ENCODE data around the gene HFE. TPM values are rescaled to one million over a fixed set of nuclear protein-coding genes. Genes with fewer than 3 reads are reported as not detected.

The HFE gene, protein sequence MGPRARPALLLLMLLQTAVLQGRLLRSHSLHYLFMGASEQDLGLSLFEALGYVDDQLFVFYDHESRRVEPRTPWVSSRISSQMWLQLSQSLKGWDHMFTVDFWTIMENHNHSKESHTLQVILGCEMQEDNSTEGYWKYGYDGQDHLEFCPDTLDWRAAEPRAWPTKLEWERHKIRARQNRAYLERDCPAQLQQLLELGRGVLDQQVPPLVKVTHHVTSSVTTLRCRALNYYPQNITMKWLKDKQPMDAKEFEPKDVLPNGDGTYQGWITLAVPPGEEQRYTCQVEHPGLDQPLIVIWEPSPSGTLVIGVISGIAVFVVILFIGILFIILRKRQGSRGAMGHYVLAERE
- total RNA-seq = 1 to 10 TPM; 1.6 to 7.8 (median 5.0) TPM

DNA sequence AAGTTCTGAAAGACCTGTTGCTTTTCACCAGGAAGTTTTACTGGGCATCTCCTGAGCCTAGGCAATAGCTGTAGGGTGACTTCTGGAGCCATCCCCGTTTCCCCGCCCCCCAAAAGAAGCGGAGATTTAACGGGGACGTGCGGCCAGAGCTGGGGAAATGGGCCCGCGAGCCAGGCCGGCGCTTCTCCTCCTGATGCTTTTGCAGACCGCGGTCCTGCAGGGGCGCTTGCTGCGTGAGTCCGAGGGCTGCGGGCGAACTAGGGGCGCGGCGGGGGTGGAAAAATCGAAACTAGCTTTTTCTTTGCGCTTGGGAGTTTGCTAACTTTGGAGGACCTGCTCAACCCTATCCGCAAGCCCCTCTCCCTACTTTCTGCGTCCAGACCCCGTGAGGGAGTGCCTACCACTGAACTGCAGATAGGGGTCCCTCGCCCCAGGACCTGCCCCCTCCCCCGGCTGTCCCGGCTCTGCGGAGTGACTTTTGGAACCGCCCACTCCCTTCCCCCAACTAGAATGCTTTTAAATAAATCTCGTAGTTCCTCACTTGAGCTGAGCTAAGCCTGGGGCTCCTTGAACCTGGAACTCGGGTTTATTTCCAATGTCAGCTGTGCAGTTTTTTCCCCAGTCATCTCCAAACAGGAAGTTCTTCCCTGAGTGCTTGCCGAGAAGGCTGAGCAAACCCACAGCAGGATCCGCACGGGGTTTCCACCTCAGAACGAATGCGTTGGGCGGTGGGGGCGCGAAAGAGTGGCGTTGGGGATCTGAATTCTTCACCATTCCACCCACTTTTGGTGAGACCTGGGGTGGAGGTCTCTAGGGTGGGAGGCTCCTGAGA, at the start of gene HFE:
HFE (plus strand) TSS at position 146 of the 832 bp plus-strand sequence; CDS start at position 158, 12 bp downstream.
- WGBS, 2 donors (ENCODE audit: low coverage in 1 of 2) = 1% methylated on average over 41 of the region's 41 CpGs; no CpG with 5 or more reads in 1 of the 2 donors
- DNase-seq = peak; percentile 57
- peaks cover 8 to 28% (median 17%) of the 10 kb centered on the region in 4 donors for H3K4me1 ChIP-seq
- intact Hi-C loops (cut with DNase I; ENCODE audit: low total_unique reads) (no loop called here), in situ Hi-C loops (cut with MboI; ENCODE audit: low pct_ligation_motif_present in 1 of 4, low pct_unique_long_range_greater_than_20kb in 1 of 4, low sequenced_read_pairs in 3 of 4) (no loop called here)
- no peaks in the 10 kb centered on the region for H3K27me3 ChIP-seq
- peak within 1 kb of the TSS; percentile 90 to 94 (median 92) for H3K27ac ChIP-seq
- no peaks in the 10 kb centered on the region for H3K9me3 ChIP-seq
- H3K36me3 ChIP-seq = no peaks in the 10 kb centered on the region
- peak within 1 kb of the TSS; percentile 61 to 77 (median 72) for H3K4me3 ChIP-seq
- peak in 1 of 3 donors; percentile 42 for TF ChIP-seq POLR2AphosphoS5 (IDR thresholded peaks at IDR 0.05)
- TF ChIP-seq POLR2A (IDR thresholded peaks at IDR 0.05) = peak; percentile 50
- TF ChIP-seq, protein P1, sequence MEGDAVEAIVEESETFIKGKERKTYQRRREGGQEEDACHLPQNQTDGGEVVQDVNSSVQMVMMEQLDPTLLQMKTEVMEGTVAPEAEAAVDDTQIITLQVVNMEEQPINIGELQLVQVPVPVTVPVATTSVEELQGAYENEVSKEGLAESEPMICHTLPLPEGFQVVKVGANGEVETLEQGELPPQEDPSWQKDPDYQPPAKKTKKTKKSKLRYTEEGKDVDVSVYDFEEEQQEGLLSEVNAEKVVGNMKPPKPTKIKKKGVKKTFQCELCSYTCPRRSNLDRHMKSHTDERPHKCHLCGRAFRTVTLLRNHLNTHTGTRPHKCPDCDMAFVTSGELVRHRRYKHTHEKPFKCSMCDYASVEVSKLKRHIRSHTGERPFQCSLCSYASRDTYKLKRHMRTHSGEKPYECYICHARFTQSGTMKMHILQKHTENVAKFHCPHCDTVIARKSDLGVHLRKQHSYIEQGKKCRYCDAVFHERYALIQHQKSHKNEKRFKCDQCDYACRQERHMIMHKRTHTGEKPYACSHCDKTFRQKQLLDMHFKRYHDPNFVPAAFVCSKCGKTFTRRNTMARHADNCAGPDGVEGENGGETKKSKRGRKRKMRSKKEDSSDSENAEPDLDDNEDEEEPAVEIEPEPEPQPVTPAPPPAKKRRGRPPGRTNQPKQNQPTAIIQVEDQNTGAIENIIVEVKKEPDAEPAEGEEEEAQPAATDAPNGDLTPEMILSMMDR (IDR thresholded peaks at IDR 0.05) = peak in 3 of 5 experiments; percentile 5 to 29 (median 21)
- TF ChIP-seq EP300 (IDR thresholded peaks at IDR 0.05; ENCODE audit: low read depth) = no peak

DNA sequence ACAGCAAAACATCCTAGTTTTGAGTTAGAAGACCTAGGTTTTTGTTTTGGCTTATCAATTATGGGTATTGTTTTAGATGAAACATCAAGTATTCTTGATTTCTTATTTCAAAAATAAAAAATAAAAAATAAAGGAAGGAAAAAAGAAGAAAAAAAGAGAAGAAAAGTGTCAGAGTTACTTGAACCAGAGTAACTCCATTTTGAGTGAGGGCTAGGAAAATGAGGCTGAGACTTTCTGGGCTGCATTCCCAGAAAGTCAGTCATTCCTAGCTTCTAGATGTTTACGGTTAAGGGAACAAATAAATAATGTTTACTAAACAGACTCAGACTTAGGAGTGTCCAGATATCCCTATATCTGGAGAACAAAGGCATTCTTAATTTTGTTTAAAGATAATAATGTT, 45.3 kb upstream of the HFE start:
- no peak for DNase-seq
- peaks cover 0 to 22% (median 13%) of the 10 kb centered on the region in 4 donors for H3K4me1 ChIP-seq
- H3K36me3 ChIP-seq = no peaks in the 10 kb centered on the region
- H3K9me3 ChIP-seq = no peaks in the 10 kb centered on the region
- intact Hi-C loops (cut with DNase I; ENCODE audit: low total_unique reads) (no loop called here), in situ Hi-C loops (cut with MboI; ENCODE audit: low pct_ligation_motif_present in 1 of 4, low pct_unique_long_range_greater_than_20kb in 1 of 4, low sequenced_read_pairs in 3 of 4) (loop anchor here in 3 of 4 donors (25.0 kb wide), 2 partner anchors 1095 to 1770 kb away; a partner anchor contains a TSS)
- H3K27me3 ChIP-seq = no peaks in the 10 kb centered on the region
- TF ChIP-seq POLR2A (IDR thresholded peaks at IDR 0.05) (no peak), EP300 (IDR thresholded peaks at IDR 0.05; ENCODE audit: low read depth) (no peak), POLR2AphosphoS5 (IDR thresholded peaks at IDR 0.05) (no peak)
- TF ChIP-seq, protein P1 (IDR thresholded peaks at IDR 0.05) = no peak
- H3K27ac ChIP-seq = no peak overlapping the region
- no peak overlapping the region for H3K4me3 ChIP-seq
- 65 to 91% methylated on average over 1 of the region's 1 CpG for WGBS, 2 donors (ENCODE audit: low coverage in 1 of 2)

DNA sequence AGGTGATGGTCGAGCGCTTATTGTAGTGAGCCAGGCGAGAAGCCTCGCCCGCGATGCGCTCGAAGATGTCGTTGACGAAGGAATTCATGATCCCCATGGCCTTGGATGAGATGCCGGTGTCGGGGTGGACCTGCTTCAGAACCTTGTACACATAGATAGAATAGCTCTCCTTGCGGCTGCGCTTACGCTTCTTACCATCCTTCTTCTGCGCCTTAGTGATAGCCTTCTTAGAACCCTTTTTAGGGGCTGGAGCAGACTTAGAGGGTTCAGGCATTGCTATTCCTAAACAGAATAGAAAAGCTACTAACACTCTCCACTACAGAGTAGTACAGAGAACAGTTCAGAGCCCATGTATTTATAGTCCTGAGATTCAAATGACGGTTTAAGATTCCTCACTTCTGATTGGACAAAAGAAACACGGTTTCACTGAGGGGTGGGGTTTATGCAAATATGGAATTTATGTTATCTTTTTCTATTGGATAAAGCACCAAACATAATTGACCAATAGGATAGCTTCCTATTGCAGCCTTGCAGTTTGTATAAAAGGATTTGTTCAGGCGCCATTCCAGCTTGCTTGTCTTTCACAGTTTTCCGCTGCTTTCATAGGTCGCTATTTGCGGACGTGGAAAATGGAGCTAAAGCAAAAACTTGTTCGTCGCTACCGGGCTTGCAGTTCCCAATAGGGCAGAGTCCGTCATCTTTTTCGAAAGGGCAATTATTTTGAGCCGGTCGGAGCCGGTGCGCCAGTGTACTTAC, 43.7 kb upstream of the HFE start:
- Histone ChIP-seq H3K4me1 (peaks cover 0 to 22% (median 13%) of the 10 kb centered on the region in 4 donors), H3K4me3 (peak overlapping the region; percentile 27 to 55 (median 38)), H3K27me3 (no peaks in the 10 kb centered on the region), H3K36me3 (no peaks in the 10 kb centered on the region), H3K9me3 (no peaks in the 10 kb centered on the region), H3K27ac (peak overlapping the region; percentile 94 to 98 (median 96))
- peak; percentile 82 for DNase-seq
- 7 to 13% methylated on average over 5 to 32 of the region's 32 CpGs for WGBS, 2 donors (ENCODE audit: low coverage in 1 of 2)
- intact Hi-C loops (cut with DNase I; ENCODE audit: low total_unique reads) = no loop called here
- TF ChIP-seq EP300 (IDR thresholded peaks at IDR 0.05; ENCODE audit: low read depth) (no peak), POLR2AphosphoS5 (IDR thresholded peaks at IDR 0.05) (peak; percentile 98 to 99 (median 99)), POLR2A (IDR thresholded peaks at IDR 0.05) (peak; percentile 99)
- TF ChIP-seq, protein P1 (IDR thresholded peaks at IDR 0.05) = peak in 1 of 5 experiments; percentile 32
- in situ Hi-C loops (cut with MboI; ENCODE audit: low pct_ligation_motif_present in 1 of 4, low pct_unique_long_range_greater_than_20kb in 1 of 4, low sequenced_read_pairs in 3 of 4) = loop anchor here in 3 of 4 donors (25.0 kb wide), 2 partner anchors 1094 to 1769 kb away; a partner anchor contains a TSS
